NCI-H1436 (cell line): Measurements from ENCODE around the gene ZC3H12D.
"Not testable (repeated sequence)": the region's sequence is repeated elsewhere in the genome, so short reads cannot be mapped to it uniquely, and the experiment has no call there.

Experiments
- DNase-seq: peaks from one replicate; lab custom pipeline; 2025; lab: John Stamatoyannopoulos, UW

ZC3H12D gene

DNA sequence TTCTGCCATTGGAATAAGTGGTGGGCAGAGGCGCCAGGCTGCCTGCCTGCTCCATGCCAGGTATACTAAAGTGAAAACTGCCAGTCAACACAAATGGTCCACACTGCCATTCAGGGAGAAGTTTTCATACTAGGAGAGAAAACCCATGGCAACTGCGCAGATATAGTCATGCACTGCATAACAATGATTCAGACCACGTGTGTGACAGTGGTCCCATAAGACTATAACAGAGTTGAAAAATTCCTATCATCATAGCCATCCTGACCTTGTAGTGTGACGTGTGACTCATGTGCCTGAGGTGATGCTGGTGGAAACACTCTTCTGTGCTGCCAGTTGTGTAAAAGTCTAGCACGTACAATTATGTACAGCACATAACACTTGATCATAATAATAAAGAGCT is 25.1 kb downstream of the ZC3H12D start:
- DNase-seq = no peak

DNA sequence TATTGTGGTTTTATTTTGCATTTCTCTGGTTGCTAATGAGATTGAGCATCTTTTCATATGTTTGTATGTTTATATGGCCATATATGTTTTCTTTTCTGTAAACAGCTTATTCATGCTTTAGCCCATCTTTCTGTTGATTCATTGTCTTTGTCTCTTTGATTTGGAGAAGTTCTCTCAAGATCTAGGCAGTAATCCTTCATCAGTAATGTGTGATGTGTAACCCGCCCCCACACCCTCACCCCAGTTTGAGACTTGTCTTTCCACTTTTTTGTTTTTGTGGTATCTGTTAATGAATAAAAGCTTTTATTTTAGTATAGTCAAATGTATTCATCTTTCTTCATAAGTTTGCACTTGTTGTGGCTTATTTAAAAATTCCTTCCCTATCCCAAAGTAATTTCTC is 26.0 kb downstream of the ZC3H12D start:
- DNase-seq = no peak

DNA sequence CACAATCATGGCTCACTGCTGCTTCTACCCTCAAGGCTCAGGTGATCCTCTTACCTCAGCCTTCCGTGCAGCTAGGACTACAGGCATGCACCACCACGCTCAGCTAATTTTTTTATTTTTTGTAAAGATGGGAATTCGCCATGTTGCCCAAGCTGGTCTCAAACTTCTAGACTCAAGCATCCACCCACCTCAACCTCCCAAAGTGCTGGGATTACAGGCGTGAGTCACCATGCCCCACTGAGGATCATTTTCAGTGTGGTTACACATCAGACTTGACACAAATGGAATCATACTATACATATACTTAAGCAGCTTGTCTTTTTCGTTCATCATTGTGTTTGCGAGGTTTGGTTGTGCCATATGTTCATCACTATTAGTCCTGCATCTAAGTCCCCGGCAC is 26.6 kb downstream of the ZC3H12D start:
- no peak for DNase-seq

DNA sequence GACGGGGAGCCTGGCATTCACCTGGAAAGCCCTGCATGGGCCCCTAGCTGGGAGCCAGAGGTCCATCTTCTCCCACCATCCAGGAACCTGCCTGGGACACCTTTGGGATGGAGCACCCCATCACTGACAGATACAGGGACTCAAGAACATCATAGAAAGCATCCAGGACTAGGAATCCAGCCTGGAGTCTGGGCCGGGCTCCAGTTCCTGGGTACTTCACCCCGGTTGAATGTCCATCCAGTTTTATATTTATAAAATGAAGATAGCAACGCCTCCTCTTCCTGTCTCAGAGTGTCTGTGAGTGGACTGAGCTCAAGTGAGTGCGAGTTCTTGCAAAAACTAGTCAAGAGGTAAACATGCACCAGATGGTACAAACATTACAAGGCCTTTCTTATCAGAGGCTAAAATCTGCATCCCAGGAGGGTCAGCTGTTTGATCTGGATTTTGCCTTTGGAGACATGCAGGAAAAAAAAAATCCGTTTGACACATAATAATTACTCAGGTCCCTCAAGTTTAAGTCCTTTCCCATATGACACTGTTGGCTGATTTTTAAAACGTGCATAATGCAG is 27.4 kb downstream of the ZC3H12D start:
- no peak for DNase-seq

DNA sequence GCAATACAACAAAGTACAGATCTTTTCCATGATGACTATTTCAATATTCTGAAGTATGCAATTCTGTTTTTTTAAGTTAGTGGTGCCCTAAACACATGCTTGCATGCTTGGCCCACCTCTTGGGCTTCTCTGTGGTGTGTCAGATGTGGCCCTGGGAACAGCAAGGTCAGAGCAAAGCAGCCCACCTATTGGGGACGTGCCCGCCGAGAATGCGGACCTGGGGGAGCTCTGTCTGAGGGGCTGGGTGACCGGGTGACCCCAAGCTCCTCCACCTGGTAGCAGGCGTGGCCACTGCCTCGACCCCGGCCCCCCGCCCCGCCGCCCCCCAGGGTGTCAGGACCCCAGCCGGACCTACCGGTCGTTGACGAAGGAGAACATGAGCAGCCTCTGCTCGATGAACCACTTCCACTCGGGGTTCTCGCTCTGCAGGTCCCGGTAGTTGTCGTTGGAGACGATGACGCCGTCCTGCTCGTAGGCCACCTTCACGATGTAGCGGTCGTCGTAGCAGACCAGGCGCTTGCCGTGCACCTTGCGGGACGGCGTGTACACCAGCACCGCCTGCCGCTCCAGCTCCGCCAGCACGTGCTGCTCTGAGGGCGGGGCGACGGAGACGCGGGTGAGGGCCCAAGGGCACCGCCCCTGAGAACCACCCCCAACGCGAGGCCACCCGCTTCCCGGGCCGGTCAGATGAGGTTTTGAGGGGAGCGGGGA is 28.3 kb downstream of the ZC3H12D start:
- DNase-seq = no peak

DNA sequence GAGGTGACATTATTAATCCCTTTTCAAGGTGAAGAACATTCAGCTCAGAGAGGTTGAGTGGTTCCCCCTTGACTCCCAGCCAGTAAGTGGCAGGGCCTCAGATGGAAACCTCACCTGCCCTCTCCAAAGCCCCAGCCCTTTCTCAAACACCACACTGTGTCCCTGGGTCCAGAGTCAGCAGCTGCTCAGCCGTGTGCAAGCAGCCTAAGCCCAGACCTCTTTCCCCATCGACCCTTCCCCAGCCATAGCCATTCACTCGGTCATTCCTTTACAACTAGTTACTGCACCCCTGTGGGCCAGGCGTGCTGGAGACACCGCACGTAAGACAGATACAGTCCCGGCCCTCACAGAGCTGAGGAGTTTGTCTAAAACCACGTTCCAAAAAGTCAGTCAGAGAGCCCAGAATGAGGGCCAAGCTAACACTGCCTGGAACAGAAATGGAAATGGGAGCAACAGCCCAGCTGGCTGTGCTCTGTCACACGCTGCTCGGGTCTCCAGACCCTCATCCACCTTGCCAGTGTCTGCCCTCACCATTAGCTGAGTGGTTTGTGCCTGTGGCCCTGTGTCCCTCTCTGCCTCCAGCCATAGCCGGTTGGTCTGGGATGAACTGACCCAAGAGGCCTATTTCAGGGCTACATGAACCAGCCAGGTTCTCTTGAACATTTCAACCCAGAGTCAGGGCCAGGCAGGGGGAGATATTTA is 29.6 kb downstream of the ZC3H12D start:
- no peak for DNase-seq

DNA sequence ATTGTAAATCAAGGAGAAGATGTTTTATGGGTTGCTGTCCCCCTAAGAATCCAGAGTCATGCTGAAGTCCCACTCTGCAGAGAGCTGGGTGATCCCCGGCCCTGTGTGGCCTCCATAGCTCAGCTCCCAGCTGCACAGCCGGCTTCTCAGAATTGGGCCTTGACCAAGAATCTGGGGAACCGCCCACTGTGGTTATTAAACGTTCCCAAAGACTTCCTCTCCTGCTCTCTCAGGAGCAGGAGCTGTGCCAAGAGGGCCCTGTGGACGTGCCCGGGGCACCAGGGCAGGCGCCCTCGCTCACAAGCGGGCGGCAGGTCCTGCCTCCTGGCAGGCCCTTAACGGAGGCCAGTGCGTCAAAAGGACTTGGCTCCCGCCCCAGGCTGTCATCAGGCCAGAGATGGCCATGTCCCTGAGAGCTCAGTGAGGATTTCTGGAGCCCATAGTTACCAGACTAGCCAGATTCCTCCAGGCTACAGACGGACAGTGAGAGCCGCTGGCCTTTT is 30.4 kb downstream of the ZC3H12D start:
- DNase-seq = no peak

DNA sequence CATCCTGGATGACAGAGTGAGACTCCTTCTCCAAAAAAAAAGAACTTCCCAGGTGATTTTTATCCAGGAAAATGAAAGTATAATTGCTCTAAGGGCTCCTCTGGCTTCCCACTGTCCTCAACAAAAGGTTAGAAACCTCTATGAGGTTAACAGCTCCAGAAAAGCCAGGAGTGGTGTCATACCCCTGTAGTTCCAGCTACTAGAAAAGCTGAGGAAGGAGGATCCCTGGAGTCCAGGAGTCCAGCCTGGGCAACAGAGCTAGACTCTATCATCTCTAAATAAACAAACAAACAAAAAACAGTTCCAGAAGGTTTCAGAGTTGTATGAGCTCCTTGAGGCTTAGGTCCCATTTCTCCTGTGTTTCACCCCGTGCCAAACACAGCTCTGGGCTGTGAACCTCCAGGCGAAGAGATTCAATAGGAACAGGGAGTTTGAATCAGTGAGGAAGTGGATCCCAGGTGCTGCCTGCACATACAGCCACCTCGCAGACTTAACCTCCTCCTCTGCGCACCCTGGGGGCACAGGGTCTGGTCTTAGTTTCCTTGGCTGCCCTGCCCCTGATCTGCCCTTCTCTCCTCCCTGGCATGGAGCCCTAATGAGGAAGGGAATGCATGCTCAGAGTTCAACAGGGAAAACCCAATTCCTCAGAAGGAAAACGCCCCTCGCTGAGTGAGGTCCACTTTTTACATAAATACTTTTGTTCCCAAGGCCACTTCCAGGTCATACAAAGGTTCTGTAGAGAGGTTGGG is 31.0 kb downstream of the ZC3H12D start:
- no peak for DNase-seq

DNA sequence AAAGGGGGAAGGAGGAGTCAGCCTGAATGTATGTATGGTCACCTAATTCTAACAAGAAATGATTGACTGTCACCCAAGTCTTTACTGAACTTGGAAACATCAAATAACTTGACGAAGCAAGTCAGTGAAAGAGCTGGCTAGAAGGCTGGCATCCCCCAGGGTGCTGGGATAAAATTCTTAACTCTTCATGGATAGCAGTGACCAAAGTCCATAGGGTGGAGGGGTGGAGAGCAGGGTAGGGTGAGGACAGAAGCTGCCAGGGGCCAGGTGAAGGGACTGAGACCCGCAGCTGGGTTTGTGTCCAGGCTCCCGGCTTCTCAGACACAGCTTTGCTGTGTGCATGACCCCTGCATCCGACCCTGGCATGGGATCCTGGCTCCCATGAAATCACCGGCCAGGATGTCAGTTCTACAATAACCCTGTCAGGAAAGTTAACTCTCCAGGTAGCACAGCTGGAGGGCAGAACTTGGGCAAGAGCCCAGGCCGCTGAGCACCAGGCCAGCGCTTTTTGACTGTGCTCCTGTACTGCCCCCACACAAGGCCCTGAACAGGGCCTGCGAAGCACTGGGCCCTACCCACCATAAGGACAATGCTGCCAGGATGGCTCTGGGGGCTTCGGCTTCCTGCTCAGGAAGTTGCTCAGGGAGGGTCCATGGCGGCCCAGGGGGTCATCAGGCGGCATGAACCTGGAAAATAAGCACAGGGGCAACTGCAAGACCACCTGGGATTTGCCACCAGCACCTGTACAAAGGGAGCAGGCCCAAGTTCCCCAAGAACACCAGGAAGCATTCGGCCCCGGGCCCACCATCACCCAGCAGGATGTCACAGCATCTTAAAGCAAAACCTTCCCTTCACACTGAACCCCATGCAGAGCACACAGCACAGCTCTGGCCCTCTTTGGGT is 32.5 kb downstream of the ZC3H12D start:
- DNase-seq = no peak

DNA sequence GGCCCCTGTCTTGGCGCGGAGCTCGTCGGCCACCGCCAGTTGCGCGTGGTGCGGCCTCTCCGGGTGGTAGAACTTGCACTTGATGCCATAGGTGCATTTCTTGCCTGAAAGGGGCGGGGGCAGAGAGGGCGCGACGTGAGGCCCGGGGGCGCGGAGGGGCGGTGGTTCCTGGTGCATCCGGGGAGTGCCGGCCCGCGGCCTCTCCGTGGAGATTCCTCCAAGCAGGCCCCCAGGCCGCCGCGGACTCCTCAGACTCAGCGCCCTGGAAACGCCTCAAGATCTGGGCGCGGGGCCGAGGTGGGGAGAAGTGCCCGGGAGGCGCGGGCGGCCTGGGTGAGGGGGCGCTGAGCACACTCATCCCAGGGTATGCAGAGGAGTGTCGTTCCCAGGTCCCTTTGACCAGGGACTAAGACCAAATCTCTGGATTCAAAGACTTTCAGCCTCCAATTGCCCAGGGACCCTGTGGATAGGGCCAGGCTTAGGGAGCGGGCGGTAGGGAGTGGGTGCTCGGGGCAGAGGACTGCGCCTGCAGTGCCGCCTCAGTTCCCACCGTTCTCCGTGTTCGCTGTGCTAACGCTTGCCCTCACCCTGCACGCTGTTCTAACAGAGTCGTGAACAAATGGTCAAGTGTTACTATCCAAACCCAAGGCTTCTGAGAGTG is 33.3 kb downstream of the ZC3H12D start:
- no peak for DNase-seq

DNA sequence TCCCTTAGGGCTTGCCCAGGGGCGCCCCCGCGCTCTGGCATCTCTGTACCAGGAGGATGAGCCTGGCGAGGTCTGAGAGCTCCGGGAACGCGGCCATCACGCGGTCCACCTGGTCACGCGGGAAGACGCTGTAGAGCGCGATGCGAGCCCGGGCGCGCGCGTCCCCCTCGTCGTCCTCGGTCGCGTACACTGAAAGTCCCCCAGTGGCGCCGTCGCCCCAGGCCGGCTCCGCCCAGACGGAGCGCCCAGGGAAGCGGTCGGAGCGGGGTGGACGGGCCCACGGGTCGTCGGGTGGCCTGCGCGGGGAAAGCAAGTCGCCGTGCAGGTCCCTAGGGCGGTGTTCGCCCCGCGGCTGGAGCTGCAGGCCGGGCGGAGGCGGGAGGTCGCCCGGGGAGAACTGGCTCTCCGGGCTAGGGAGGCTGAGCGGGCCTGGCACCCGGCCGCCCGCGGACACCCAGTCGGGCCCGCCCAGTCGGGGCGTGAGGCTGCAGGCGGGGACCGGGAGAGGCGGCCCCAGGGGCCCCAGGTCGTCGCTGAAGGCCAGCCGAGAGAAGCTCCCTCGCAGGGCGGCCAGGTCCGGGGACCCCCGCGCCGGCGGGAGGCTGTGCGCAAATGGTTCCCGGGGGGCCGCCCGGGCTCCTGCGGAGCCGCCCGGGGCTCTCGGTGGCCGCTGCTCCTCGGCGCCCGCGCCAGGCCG is 34.0 kb downstream of the ZC3H12D start:
- DNase-seq = no peak

DNA sequence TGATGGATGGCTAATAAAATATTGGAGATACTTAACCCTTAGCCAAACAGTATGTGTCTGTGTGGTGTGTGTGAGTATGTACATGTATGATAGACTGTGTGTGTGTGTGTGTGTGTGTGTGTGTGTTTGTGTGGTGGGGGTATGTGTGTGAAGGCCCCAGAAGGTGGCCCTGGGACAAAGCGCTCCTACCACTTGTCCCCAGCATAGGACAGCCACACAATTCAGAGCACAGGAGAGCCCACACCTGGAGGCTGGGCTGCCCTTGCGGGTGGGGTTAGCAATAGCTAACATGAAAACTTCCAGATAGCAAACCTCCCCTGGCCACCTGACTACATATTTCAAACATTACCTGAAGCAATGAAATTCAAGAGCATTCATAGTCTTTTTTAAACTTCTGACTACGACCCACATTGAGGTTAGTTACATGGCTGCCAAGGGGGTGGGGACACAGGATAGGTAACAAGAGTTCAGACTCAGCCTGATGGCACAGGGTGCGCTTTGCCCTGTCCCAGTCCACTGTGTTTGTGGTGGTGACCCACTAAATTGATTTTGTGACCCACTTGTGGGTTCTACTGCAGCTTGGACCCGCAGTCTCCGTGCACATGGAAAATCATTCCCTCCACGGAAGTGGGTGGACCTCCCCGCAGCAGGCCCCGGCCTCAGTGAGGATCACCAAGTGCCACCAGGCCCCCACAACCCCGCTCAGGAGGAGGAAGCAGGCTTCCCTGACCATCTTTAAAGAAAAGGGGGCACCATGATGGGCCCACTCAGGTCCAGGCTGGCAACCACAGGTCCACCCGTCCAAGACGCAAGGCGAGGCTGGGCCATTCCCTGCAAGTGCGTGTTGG is 34.8 kb downstream of the ZC3H12D start:
- no peak for DNase-seq

DNA sequence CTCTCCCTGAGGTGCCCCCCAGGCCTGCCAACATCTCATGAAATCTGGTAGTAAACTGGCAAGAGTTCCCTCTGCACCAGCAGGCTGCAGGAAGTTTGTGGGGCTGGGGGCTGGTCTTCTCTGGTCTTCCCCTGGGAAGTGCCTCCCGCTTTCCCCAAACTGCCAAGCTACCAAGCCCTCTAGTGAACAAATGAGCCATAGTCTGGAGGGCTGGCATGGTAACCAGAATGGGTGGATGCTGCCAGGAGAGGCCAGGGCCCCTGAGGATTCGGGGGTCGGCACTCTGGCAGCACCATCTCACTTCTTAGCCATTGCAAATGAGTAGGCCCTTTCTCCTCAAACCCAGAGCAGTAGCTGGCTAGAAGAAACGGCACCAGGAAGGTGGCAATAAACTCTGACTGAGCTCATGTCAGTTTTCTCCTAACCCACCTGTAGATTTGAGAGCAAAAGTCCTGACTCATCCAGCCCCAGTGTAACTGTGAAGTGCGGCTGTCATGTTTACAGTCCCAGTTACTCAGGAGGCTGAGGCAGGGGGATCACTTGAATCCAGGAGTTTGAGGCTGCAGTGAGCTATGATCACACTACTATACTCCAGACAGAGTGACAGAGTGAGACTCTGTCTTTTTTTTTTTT is 35.9 kb downstream of the ZC3H12D start:
- no peak for DNase-seq

DNA sequence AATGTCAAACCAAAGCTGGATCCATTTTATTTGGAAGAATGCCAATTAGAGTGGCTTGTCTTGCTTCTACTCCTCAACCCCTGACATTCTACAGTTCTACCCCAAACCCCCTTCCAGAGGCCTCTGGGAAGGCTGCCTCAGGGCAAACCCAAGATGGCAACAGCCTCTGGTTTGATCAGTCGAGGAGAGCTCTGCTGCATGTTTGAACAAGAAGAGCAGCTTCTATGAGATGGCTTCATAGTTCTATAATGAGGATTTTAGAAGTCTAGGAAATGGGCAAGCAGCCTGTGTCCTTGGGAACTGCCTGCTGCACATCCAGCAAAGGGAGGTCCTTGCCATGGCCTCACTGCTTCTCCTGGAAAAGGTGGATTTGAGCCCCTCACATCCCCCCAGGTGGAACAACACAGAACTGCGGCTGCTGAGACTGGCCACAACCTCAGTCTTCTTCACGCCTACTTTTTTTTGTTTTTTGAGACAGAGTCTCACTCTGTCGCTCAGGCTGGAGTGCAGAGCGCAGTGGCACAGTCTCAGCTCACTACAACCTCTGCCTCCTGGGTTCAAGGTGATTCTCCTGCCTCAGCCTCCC is 37.9 kb downstream of the ZC3H12D start:
- DNase-seq = no peak

DNA sequence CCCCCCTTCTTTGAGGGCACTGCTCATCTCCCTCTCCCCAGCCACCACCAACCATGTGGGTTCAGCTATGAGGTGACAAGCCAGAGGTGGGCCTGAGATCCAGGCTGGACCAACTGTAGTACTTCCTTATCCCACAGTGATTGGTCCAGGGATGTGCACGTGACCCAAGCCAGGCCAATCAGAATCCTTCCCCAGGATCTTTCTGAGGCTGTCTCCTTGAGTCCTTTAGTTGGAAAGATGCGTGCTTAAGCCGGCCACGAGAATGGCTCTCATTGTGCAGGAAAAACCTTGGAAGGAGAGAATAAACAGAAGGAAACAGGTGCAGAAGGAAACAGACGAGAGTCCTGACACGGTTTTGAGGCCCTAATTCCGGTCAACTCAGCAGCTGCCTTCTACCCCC is 39.2 kb downstream of the ZC3H12D start:
- no peak for DNase-seq

DNA sequence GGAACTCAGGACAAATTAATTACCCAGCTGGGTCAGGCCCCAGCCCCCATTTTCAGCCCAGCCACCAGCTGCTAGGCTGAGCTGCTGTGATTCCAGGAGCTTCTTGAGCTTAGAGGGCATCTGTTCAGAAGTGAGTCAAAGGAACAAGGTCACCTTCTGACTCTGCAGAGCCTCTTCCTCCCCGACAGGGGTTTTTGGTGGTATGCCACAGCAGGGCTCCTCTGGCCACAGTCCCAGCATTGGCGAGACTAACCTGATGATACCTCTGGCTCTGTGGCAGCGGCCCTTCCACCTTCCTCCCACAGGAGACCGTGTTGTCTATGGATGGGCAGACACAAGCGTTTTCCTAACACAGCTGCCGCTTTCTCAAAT is 39.7 kb downstream of the ZC3H12D start:
- DNase-seq = no peak

DNA sequence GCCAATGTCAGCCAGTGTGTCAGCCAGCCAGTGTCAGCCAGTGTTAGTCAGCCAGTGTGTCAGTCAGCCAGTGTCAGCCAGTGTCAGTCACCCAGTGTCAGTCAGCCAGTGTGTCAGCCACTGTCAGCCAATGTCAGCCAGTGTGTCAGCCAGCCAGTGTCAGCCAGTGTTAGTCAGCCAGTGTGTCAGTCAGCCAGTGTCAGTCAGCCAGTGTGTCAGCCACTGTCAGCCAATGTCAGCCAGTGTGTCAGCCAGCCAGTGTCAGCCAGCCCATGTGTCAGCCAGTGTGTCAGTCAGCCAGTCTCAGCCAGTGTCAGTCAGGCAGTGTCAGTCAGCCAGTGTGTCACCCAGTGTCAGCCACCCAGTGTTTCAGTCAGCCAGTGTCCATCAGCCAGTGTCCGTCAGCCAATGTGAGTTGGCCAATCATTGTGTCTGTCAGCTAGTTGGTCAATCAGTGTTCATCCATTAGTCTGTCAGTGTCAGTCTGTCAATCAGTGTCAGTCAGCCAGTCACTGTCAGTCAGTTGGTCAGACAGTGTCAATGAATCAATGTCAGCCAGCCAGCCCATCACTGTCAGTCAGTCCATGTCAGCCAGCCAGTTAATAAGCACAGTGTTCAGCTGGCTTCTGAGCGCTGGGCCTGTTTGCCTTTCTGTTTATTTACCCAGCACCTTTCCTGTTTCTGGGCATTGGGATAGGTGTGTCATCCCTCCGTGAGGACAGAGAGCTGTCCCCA is 40.3 kb downstream of the ZC3H12D start:
- not testable (repeated sequence) for DNase-seq
